ENCODE measurements around the gene RABIF. TPM values are rescaled to one million over a fixed set of nuclear protein-coding genes. Genes with fewer than 3 reads are reported as not detected.

RABIF gene
- total RNA-seq, 1 donor from 2014 or later = 11.1 TPM

- peaks cover 21% of the 10 kb centered on the region for H3K27me3 Mint-ChIP-seq (ENCODE audit: low read depth, unreplicated experiment)
- H3K4me3 ChIP-seq (ENCODE audit: insufficient read depth, low read depth, low read length) = peak overlapping the region; percentile 71
- H3K4me3 Mint-ChIP-seq (ENCODE audit: unreplicated experiment) = peak overlapping the region; percentile 94
- H3K36me3 Mint-ChIP-seq (ENCODE audit: low read depth, unreplicated experiment) = no peaks in the 10 kb centered on the region
- DNase-seq (ENCODE audit: low read depth) (peak; percentile 26), FAIRE-seq (no peak)
- H3K4me1 Mint-ChIP-seq (ENCODE audit: low read depth, unreplicated experiment) = peaks cover 5% of the 10 kb centered on the region
- no peak overlapping the region for H3K27ac Mint-ChIP-seq (ENCODE audit: unreplicated experiment)
- H3K4me2 ChIP-seq (ENCODE audit: low read length) = peak overlapping the region; percentile 99
- H3K27ac ChIP-seq (ENCODE audit: low read depth, low read length) = no peak overlapping the region
- no peaks in the 10 kb centered on the region for H3K27me3 ChIP-seq (ENCODE audit: insufficient read depth, low read length)
- peak overlapping the region; percentile 72 for H3K9ac ChIP-seq (ENCODE audit: low read length)
- TF ChIP-seq EZH2 (IDR thresholded peaks at IDR 0.05; ENCODE audit: insufficient read depth, low read length) = no peak
- no peak for TF ChIP-seq CTCF (IDR thresholded peaks at IDR 0.05; ENCODE audit: insufficient read depth, low read depth, low read length)
- H2AFZ ChIP-seq (ENCODE audit: low read depth, low read length) = peak overlapping the region; percentile 88
- no peaks in the 10 kb centered on the region for H3K79me2 ChIP-seq (ENCODE audit: insufficient read depth, low read length)
- no peaks in the 10 kb centered on the region for H3K9me3 ChIP-seq (ENCODE audit: insufficient read depth, low read depth, low read length)
- H3K36me3 ChIP-seq (ENCODE audit: insufficient read depth, low read length) = no peaks in the 10 kb centered on the region
- no peaks in the 10 kb centered on the region for H4K20me1 ChIP-seq (ENCODE audit: insufficient read depth, low read length)
- H3K4me1 ChIP-seq (ENCODE audit: insufficient read depth, low read length) = peaks cover 8% of the 10 kb centered on the region
- no peaks in the 10 kb centered on the region for H3K9me3 Mint-ChIP-seq (ENCODE audit: unreplicated experiment)
These were observed 28.1 kb downstream of the RABIF start for GRCh38 chr1:202860744-202861419.

- Histone ChIP-seq H2AFZ (ENCODE audit: low read depth, low read length) (no peak overlapping the region), H3K27ac (ENCODE audit: low read depth, low read length) (no peak overlapping the region), H3K36me3 (ENCODE audit: insufficient read depth, low read length) (no peaks in the 10 kb centered on the region), H3K79me2 (ENCODE audit: insufficient read depth, low read length) (no peaks in the 10 kb centered on the region), H3K4me3 (ENCODE audit: insufficient read depth, low read depth, low read length) (no peak overlapping the region), H3K4me2 (ENCODE audit: low read length) (no peak overlapping the region), H4K20me1 (ENCODE audit: insufficient read depth, low read length) (no peaks in the 10 kb centered on the region), H3K27me3 (ENCODE audit: insufficient read depth, low read length) (no peaks in the 10 kb centered on the region), H3K9me3 (ENCODE audit: insufficient read depth, low read depth, low read length) (no peaks in the 10 kb centered on the region), H3K9ac (ENCODE audit: low read length) (no peak overlapping the region), H3K4me1 (ENCODE audit: insufficient read depth, low read length) (peaks cover 8% of the 10 kb centered on the region)
- no peaks in the 10 kb centered on the region for H3K36me3 Mint-ChIP-seq (ENCODE audit: low read depth, unreplicated experiment)
- no peak overlapping the region for H3K4me3 Mint-ChIP-seq (ENCODE audit: unreplicated experiment)
- H3K27ac Mint-ChIP-seq (ENCODE audit: unreplicated experiment) = no peak overlapping the region
- H3K9me3 Mint-ChIP-seq (ENCODE audit: unreplicated experiment) = no peaks in the 10 kb centered on the region
- DNase-seq (ENCODE audit: low read depth) (no peak), FAIRE-seq (no peak)
- H3K27me3 Mint-ChIP-seq (ENCODE audit: low read depth, unreplicated experiment) = peaks cover 20% of the 10 kb centered on the region
- H3K4me1 Mint-ChIP-seq (ENCODE audit: low read depth, unreplicated experiment) = peaks cover 5% of the 10 kb centered on the region
- TF ChIP-seq EZH2 (IDR thresholded peaks at IDR 0.05; ENCODE audit: insufficient read depth, low read length) (no peak), CTCF (IDR thresholded peaks at IDR 0.05; ENCODE audit: insufficient read depth, low read depth, low read length) (no peak)
These were observed 30.0 kb downstream of the RABIF start for GRCh38 chr1:202858789-202859414.

- Histone ChIP-seq H3K27me3 (ENCODE audit: insufficient read depth, low read length) (no peaks in the 10 kb centered on the region), H3K4me2 (ENCODE audit: low read length) (no peak overlapping the region), H3K79me2 (ENCODE audit: insufficient read depth, low read length) (no peaks in the 10 kb centered on the region), H3K27ac (ENCODE audit: low read depth, low read length) (no peak overlapping the region), H3K36me3 (ENCODE audit: insufficient read depth, low read length) (no peaks in the 10 kb centered on the region), H3K4me3 (ENCODE audit: insufficient read depth, low read depth, low read length) (no peak overlapping the region), H2AFZ (ENCODE audit: low read depth, low read length) (no peak overlapping the region), H3K9ac (ENCODE audit: low read length) (no peak overlapping the region), H3K9me3 (ENCODE audit: insufficient read depth, low read depth, low read length) (no peaks in the 10 kb centered on the region), H3K4me1 (ENCODE audit: insufficient read depth, low read length) (peaks cover 8% of the 10 kb centered on the region), H4K20me1 (ENCODE audit: insufficient read depth, low read length) (no peaks in the 10 kb centered on the region)
- Mint-ChIP-seq H3K36me3 (ENCODE audit: low read depth, unreplicated experiment) (no peaks in the 10 kb centered on the region), H3K27ac (ENCODE audit: unreplicated experiment) (peak overlapping the region; percentile 63), H3K9me3 (ENCODE audit: unreplicated experiment) (no peaks in the 10 kb centered on the region), H3K4me1 (ENCODE audit: low read depth, unreplicated experiment) (peaks cover 5% of the 10 kb centered on the region), H3K4me3 (ENCODE audit: unreplicated experiment) (no peak overlapping the region), H3K27me3 (ENCODE audit: low read depth, unreplicated experiment) (peaks cover 16% of the 10 kb centered on the region)
- FAIRE-seq (no peak), DNase-seq (ENCODE audit: low read depth) (no peak)
- no peak for TF ChIP-seq CTCF (IDR thresholded peaks at IDR 0.05; ENCODE audit: insufficient read depth, low read depth, low read length)
- no peak for TF ChIP-seq EZH2 (IDR thresholded peaks at IDR 0.05; ENCODE audit: insufficient read depth, low read length)
These were observed 30.6 kb downstream of the RABIF start for GRCh38 chr1:202858331-202858730.
